Measurements from ENCODE around the gene ZFYVE27.

The ZFYVE27 gene

GRCh38 chr10:97744405-97745035 is 7.6 kb downstream of the ZFYVE27 start:
- DNase-seq (ENCODE audit: low read depth in 2 of 2), result no peak

DNA sequence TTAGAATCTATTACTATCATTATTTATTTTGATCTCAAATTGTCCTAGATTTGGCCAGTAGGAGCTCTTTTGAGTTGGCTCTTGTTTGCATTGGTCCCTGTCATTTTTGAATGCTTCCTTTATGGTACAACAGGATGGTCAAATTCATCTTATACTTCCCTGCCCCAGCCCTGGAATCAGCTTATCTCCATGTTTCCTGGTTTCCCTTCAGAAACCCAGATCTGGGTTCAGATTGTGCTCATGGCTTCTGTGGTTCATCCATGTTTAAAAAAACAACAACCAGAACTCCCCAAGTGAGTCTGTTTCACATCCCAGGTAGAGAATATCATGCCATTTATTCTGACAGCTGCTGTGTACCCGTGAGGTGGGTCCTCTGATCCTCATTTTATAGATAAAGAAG is 10.6 kb downstream of the ZFYVE27 start:
- no peak for DNase-seq (ENCODE audit: low read depth in 2 of 2)

GRCh38 chr10:97748116-97748515 is 11.2 kb downstream of the ZFYVE27 start:
- DNase-seq (ENCODE audit: low read depth in 2 of 2), result no peak

- no peak for DNase-seq (ENCODE audit: low read depth in 2 of 2)
Observed at GRCh38 chr10:97752956-97753355, 16.0 kb downstream of the ZFYVE27 start.

- DNase-seq (ENCODE audit: low read depth in 2 of 2), result no peak
Observed at GRCh38 chr10:97754726-97755125, 17.8 kb downstream of the ZFYVE27 start.

DNA sequence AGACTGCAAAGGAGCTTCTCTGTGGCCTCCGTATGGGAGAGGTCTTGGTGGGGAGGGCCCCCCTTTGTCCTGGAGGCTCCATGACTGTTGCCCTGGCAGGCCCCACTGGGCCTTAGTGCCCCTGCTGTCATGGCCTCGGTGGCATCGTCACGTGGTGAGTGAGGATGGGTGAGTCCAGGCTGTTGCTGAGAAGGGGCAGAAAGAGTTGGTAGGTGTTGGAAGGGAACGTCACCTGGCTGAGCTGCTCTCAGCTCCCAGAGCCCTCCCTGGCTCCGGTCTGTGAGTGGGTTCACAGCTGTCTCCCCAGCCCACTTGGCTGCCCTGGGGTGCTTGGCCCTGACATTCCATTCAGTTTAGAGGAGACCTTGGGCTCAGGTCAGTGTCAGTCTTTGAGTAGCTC is 18.8 kb downstream of the ZFYVE27 start:
- no peak for DNase-seq (ENCODE audit: low read depth in 2 of 2)

DNA sequence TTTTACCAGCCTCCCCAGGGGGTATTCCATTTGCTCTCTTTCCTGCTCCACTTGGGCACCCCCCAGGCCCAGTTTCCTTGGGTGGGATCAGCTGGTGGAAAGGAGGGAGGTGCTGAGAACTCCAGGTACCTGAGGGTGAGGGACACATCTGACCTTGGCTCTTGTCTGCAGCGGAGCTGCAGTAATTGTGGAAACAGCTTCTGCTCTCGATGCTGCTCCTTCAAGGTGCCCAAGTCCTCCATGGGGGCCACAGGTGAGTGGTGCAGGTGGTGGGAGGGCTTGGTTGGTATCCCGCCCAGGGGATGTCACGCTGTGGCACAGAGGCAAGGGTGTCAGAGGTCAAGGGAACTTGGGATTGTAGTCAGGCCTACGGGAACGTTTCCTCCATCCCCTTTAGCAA is 20.5 kb downstream of the ZFYVE27 start:
- DNase-seq (ENCODE audit: low read depth in 2 of 2), result no peak

GRCh38 chr10:97759158-97759887 is 22.4 kb downstream of the ZFYVE27 start:
- peak in 1 of 2 donors; percentile 19 for DNase-seq (ENCODE audit: low read depth in 2 of 2)

GRCh38 chr10:97759946-97760345 is 23.0 kb downstream of the ZFYVE27 start:
- no peak for DNase-seq (ENCODE audit: low read depth in 2 of 2)

- no peak for DNase-seq (ENCODE audit: low read depth in 2 of 2)
Observed at GRCh38 chr10:97760461-97761257, 23.7 kb downstream of the ZFYVE27 start.

- DNase-seq (ENCODE audit: low read depth in 2 of 2), result no peak
Observed at GRCh38 chr10:97761331-97761865, 24.5 kb downstream of the ZFYVE27 start.

DNA sequence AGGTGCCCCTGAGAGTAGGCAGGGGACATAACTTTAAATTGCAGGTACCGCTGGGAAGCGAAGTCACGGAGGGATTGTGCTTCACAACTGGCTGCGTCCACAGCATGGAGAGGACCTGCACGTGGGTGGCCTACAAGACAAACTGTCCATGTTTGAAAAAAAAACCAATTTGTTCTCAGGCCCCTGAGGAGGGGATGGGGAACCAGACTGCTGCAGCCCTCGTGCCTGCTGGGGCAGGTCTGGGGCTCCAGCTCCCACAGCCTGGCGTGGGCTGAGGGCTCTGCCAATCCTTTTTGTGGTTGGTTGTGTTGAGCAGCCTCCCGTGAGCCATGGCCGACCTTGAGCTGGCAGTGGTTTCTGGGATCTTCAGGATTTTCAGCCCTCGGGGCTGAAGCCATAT is 25.1 kb downstream of the ZFYVE27 start:
- DNase-seq (ENCODE audit: low read depth in 2 of 2), result no peak

- DNase-seq (ENCODE audit: low read depth in 2 of 2), result no peak
Observed at GRCh38 chr10:97762816-97763215, 25.9 kb downstream of the ZFYVE27 start.

- DNase-seq (ENCODE audit: low read depth in 2 of 2), result no peak
Observed at GRCh38 chr10:97763411-97763810, 26.5 kb downstream of the ZFYVE27 start.

DNA sequence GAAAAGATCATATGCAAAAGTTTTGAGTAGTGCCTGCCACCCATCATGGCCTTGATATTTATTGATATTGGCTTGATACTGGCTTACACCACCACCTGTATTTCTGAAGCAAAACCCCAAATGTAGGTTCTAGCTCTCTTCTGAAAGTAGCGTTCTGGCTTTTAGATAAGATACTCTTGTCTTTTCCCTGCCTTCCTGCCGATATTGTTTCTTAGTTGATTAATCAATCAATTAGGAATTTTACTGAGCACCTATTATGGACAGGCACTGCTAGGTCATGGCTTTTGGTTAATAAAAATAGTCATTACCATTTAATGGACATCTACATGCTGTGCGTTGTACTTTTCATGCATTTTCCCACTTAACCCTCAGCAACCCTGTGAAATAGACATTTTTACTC is 27.0 kb downstream of the ZFYVE27 start:
- DNase-seq (ENCODE audit: low read depth in 2 of 2), result no peak

DNA sequence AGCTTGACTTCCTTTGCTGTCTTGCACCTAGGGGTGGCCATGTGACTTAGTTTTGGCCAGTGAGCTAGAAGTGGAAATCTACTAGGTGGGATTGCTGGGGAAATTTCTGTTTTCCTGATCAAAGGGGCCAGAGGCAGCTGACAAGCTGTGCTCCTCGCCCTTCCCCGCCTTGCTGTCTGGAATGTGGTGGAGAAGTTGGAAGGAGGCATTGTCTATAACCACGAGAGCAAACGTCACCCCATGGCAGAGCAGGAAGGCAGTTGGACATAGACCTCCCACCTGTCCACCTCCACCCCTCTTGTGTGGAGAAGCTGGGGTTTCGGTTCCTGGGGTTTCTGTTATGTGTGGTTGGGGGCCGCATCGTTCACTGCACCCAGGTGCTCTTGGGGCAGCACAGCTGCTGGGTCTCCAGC is 27.6 kb downstream of the ZFYVE27 start:
- DNase-seq (ENCODE audit: low read depth in 2 of 2), result no peak

DNA sequence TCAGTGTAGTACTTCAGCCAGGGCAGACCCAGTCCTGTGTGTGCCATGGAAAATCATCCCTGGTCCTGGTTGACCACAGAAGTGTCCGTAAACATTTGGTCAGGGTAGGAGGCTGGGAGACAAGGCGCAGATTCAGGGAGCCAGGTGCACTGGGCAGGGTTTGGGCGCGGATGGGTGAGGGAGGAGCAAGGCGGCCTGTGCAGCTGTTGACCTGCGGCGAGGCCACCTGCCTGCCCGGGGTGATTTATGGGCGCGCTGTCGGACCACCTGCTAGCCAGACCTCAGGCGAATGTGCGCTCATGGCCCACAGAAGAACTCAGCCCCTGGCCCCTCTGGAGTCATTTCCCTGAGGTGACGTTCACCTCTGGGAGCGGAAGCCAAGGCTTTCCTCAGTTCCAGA is 28.3 kb downstream of the ZFYVE27 start:
- DNase-seq (ENCODE audit: low read depth in 2 of 2), result no peak

DNA sequence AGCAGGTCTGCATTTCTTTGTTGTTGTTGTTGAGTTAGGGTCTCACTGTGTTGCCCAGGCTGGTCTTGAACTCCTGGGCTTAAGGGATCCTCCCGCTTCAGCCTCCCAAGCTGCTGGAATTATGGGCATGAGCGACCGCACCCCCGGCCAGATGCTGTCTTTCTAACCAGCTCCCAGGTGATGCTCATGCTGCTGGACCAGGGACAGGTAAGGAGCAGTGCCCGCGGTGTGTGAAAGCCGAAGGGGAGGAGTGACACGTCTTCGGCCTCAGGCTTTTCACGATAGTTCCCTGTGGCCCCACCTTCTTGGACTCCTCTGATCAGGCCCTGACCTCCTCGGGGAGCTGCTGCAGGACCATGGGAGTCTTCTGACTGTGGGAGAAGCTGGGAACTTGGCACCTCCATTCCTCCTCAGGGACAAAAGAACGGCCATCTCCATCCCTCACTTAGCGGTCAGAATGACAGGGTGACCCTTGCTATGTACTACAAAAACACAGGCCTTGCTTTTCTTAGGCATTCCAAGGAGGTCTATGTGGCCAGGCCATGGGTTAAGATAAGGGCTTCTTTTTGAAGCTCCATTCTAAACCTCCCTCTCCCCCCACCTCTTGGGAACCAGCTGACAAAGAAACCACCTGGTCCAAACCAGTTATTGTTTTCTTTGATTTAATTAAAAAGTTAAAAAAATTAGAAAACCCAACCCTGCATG is 29.3 kb downstream of the ZFYVE27 start:
- no peak for DNase-seq (ENCODE audit: low read depth in 2 of 2)

GRCh38 chr10:97766996-97767924 is 30.3 kb downstream of the ZFYVE27 start:
- no peak for DNase-seq (ENCODE audit: low read depth in 2 of 2)

Measured in stimulated activated CD8-positive, alpha-beta memory T cell treated with anti-CD3 and anti-CD28 coated beads, Interleukin-7, amount 100 ng/mL, for 4 hours (primary cell).